Neural progenitor cell (in vitro differentiated cells): ENCODE results near the gene PYGM.

Experiments used
- EZH2 ChIP-seq: fragments of 200-600 bp; sonication (generic); IDR thresholded peaks from 2 replicates; pipeline ENCODE4 v1.6.1; 2017; ENCODE audit warnings: antibody characterized with exemption, mild to moderate bottlenecking, moderate library complexity
- TF ChIP-seq, protein P1 (sequence below): fragments of 200-600 bp; sonication (generic); IDR thresholded peaks from 2 replicates; pipeline ENCODE4 v1.5.1; 2017; ENCODE audit warnings: antibody characterized with exemption, mild to moderate bottlenecking

- TF ChIP-seq, protein P1, sequence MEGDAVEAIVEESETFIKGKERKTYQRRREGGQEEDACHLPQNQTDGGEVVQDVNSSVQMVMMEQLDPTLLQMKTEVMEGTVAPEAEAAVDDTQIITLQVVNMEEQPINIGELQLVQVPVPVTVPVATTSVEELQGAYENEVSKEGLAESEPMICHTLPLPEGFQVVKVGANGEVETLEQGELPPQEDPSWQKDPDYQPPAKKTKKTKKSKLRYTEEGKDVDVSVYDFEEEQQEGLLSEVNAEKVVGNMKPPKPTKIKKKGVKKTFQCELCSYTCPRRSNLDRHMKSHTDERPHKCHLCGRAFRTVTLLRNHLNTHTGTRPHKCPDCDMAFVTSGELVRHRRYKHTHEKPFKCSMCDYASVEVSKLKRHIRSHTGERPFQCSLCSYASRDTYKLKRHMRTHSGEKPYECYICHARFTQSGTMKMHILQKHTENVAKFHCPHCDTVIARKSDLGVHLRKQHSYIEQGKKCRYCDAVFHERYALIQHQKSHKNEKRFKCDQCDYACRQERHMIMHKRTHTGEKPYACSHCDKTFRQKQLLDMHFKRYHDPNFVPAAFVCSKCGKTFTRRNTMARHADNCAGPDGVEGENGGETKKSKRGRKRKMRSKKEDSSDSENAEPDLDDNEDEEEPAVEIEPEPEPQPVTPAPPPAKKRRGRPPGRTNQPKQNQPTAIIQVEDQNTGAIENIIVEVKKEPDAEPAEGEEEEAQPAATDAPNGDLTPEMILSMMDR: no peak
- TF ChIP-seq EZH2: no peak
Measured at GRCh38 chr11:64720167-64720566, 39.6 kb downstream of the PYGM start.
